RWPE2 (cell line): ENCODE results near the gene GAPDHS.
A peak's percentile ranks its signal among the peaks of the same experiment; 100 is the strongest.

Source experiments
- ATAC-seq: fragments of 200-7000 bp; cut with Tn5 transposase; 3 replicates; pipeline ENCODE4 v1.9.1; 2021; ENCODE audit warnings: low read depth
- DNase-seq: peaks from one replicate; pipeline ENCODE4 v3.0.0-alpha.2; 2020; ENCODE audit warnings: low spot score
- H3K27ac ChIP-seq: fragments of 450-650 bp; 2 replicates; pipeline ENCODE4 v1.5.1; 2017; ENCODE audit warnings: mild to moderate bottlenecking; ENCODE audit not compliant: poor library complexity, severe bottlenecking
- H3K27me3 ChIP-seq: fragments of 250-450 bp; sonication (Bioruptor Pico); 2 replicates; pipeline ENCODE4 v1.5.1; 2021; ENCODE audit warnings: mild to moderate bottlenecking, moderate library complexity; ENCODE audit not compliant: insufficient read depth, poor library complexity, severe bottlenecking
- H3K36me3 ChIP-seq: fragments of 250-450 bp; sonication (Bioruptor Pico); 2 replicates; pipeline ENCODE4 v1.5.1; 2020; ENCODE audit warnings: low read depth, mild to moderate bottlenecking, moderate library complexity
- H3K4me1 ChIP-seq: fragments of 250-450 bp; sonication (Bioruptor Pico); 2 replicates; pipeline ENCODE4 v1.5.1; 2021; ENCODE audit warnings: mild to moderate bottlenecking, moderate library complexity; ENCODE audit not compliant: insufficient read depth, poor library complexity, severe bottlenecking
- H3K4me3 ChIP-seq: fragments of 250-450 bp; sonication (Bioruptor Pico); 2 replicates; pipeline ENCODE4 v1.5.1; 2021; ENCODE audit warnings: mild to moderate bottlenecking, moderate library complexity; ENCODE audit not compliant: severe bottlenecking
- H3K9me3 ChIP-seq: fragments of 250-450 bp; sonication (Bioruptor Pico); 2 replicates; pipeline ENCODE4 v1.5.1; 2021; ENCODE audit warnings: mild to moderate bottlenecking, moderate library complexity; ENCODE audit not compliant: severe bottlenecking
- TF ChIP-seq, protein P1 (sequence below): fragments of 450-650 bp; IDR thresholded peaks from one replicate; pipeline ENCODE4 v1.5.1; 2017; ENCODE audit warnings: mild to moderate bottlenecking, moderate library complexity; ENCODE audit not compliant: poor library complexity, severe bottlenecking

Gene GAPDHS

DNA sequence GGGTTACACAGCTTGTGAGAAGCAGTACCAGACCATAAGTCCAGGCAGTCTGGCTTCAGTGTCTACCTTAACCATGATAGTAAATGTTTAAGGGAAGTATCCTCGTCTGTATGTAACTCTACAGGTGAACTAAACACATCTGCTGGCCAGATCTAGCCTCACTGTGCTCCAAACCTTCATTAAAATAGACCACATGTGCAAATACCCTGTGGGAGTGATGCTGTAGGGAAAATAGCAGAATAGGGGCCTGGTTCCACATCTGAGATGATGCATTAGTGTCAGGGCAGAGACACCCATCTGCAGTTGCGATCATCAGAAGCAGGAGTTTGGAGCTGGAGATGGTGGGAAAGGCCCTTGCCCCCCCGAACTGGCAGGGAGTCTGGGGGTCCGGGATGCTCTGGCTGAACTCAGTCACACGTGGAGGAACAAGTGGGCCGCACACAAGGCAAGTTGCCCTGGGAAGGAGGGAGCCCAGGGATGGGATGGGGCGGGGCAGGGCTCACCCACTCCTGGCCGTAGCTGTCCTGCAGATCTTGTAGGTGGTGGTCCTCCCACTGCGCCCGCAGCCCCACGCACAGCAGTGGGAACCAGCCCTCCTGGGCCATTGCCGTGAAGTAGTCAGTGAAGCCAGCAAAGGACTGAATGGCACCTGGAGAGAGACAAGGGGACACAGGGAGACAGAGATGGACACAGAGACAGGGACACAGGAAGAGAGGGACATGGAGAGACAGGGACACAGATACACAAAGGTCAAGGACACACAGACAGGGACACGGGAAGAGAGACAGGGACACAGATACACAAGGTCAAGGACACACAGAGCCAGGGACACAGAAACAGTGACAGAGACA, 19.5 kb downstream of the GAPDHS start:
- ATAC-seq: no peak
- H3K36me3 ChIP-seq: peaks cover 1% of the 10 kb centered on the region
- H3K4me1 ChIP-seq: no peaks in the 10 kb centered on the region
- H3K9me3 ChIP-seq: no peaks in the 10 kb centered on the region
- no peak overlapping the region for H3K27ac ChIP-seq
- TF ChIP-seq, protein P1, sequence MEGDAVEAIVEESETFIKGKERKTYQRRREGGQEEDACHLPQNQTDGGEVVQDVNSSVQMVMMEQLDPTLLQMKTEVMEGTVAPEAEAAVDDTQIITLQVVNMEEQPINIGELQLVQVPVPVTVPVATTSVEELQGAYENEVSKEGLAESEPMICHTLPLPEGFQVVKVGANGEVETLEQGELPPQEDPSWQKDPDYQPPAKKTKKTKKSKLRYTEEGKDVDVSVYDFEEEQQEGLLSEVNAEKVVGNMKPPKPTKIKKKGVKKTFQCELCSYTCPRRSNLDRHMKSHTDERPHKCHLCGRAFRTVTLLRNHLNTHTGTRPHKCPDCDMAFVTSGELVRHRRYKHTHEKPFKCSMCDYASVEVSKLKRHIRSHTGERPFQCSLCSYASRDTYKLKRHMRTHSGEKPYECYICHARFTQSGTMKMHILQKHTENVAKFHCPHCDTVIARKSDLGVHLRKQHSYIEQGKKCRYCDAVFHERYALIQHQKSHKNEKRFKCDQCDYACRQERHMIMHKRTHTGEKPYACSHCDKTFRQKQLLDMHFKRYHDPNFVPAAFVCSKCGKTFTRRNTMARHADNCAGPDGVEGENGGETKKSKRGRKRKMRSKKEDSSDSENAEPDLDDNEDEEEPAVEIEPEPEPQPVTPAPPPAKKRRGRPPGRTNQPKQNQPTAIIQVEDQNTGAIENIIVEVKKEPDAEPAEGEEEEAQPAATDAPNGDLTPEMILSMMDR: no peak
- H3K27me3 ChIP-seq: no peaks in the 10 kb centered on the region
- DNase-seq: no peak
- no peak overlapping the region for H3K4me3 ChIP-seq

DNA sequence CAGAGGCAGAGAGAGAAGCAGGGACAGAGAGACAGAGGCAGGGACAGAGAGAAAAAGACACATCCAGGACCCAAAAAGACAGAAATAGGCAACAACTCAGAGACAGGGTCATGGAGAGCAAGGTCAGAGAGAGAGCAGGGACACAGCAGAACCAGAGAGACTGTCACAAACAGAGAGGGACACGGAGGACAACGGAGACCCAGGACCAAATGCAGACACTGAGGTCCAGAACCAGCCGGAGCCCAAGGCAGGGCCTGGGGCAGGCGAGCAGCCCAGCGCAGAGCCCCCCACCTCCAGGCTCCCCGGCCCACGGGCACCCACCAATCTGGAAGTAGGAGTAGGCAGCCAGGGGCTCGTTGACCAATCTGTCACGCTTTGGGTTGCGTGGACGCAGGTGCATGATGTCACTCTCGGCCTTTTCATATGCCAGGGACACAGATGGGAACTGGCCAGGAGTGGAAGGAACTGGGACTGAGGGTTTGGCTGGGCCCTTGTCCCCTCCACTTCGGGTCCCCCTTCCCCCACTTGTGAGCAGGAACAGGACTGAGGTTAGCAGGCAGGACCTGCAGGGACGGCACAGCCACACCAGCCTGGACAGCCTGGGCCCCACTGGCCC, 20.2 kb downstream of the GAPDHS start:
- Histone ChIP-seq H3K27me3 (peaks cover 2% of the 10 kb centered on the region), H3K4me1 (no peaks in the 10 kb centered on the region), H3K36me3 (no peaks in the 10 kb centered on the region), H3K4me3 (no peak overlapping the region), H3K9me3 (no peaks in the 10 kb centered on the region), H3K27ac (no peak overlapping the region)
- no peak for DNase-seq
- no peak for ATAC-seq
- TF ChIP-seq, protein P1: no peak

DNA sequence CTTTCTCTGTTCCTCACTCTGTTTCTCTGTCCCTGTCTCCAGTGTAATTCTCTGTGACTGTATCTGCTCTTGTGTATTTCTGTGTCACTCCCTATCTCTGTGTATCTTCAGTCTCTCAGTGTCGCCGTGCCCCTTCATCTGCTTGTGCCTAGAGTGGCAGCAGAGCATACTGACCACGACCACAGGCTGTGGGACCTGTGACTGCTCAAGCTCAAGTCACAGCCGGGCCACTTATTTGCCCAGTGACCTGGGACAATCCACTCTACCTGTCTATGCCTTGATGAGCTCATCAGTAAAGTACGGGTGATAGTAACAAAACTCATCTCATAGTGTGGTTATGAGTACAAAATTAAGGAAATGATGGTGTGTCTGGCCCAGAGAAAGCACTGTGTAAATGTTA, 20.8 kb downstream of the GAPDHS start:
- no peak for DNase-seq
- TF ChIP-seq, protein P1: no peak
- Histone ChIP-seq H3K27ac (no peak overlapping the region), H3K9me3 (no peaks in the 10 kb centered on the region), H3K27me3 (peaks cover 7% of the 10 kb centered on the region), H3K4me3 (no peak overlapping the region), H3K4me1 (no peaks in the 10 kb centered on the region), H3K36me3 (no peaks in the 10 kb centered on the region)
- no peak for ATAC-seq

DNA sequence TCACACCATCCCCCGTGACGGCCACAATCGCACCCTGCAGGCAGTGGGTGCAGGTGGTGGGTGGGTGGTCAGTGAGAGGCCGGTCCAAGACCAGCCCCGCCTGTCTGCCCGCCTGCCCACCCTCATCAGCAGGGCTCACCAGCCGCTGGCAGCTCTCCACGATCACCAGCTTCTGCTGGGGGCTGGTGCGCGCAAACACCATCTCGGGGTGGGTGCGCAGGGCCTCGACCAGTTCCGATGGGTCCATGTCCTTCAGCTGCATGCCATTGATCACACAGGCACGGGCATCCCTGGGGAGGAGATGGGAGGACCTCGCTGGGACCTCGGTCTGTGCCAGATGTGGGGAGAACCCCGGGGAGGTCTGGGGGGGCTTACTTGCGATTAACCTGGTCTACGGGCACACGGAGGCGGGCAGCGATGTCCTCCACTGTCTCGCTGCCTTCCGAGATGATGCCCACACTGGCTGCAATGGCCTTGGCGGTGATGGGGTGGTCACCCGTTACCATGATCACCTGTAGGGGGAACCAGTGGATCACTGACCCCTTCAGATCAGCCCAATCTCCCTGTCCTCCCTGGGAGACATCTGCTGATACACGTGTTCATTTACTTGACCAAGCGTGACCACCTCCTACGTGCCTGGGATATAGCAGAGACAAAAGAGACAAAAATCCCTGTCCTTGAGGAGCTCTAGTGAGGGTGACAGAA, 22.2 kb downstream of the GAPDHS start:
- H3K36me3 ChIP-seq: no peaks in the 10 kb centered on the region
- TF ChIP-seq, protein P1: peak; percentile 39
- H3K9me3 ChIP-seq: no peaks in the 10 kb centered on the region
- DNase-seq (no peak), ATAC-seq (peak; percentile 26; the same call in 1 of the 3 replicates)
- H3K27me3 ChIP-seq: peaks cover 8% of the 10 kb centered on the region
- no peak overlapping the region for H3K27ac ChIP-seq
- H3K4me1 ChIP-seq: no peaks in the 10 kb centered on the region
- H3K4me3 ChIP-seq: no peak overlapping the region
